NCI-H524 (cell line): ENCODE results near the gene RGMB.
A peak's percentile ranks its signal among the peaks of the same experiment; 100 is the strongest.

Source experiments
- DNase-seq, 2 experiments: peaks; one replicate each; lab custom pipeline; 2025; lab: John Stamatoyannopoulos, UW

The RGMB gene

DNA sequence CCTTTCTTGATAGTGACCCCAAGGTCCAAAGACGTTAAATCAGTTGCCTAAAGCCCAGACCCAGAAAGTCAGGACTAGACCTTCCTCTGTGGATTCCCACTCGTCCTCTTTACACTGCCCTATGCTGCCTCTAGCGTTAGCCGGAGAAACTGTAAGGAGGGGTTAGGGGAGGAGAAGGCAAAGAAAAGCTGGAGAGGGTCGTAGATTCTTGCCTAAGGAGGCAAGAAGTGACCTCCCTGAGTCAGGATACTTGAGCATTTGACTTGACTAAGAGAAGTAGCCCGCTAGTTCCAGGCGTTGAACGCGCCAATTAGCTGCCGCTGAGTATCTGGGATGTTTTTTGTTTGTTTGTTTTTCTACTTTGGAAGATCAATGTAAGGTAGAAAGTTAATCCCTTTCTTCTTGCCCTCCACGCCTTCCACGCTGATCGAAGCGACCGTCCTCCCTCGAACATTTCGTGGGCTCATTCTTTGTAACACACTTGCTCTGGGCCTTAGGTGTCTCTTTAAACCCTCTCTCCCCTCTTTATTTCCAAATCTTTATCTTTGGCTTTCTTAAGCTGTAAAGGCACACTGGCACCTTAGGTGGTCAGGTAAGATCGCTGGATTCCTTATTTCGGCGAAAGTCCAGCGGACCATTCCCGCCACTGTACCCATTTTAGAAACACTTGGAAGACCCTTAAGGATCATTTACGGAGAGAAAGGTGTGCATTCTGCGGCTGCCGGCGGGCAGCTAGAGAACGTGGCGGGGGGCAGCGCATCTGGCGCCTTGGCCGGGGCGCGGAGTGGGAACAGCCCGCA lies 5.1 kb upstream of the RGMB start:
- peak; percentile 55 to 71 for DNase-seq

DNA sequence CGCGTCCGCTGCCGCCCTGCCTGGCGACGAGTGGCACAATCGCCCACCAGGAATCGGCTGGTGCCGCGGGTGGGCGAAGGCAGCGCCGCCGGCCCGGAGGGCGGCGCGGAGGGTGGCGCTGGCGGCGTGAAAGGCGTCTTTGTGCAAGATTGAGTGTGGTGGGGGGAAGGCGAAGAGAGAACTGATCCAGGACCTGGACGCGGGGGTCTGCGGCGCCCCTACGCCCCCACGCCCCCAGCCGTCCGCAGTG lies 4.6 kb upstream of the RGMB start:
- DNase-seq: peak in 1 of 2 experiments; percentile 52

DNA sequence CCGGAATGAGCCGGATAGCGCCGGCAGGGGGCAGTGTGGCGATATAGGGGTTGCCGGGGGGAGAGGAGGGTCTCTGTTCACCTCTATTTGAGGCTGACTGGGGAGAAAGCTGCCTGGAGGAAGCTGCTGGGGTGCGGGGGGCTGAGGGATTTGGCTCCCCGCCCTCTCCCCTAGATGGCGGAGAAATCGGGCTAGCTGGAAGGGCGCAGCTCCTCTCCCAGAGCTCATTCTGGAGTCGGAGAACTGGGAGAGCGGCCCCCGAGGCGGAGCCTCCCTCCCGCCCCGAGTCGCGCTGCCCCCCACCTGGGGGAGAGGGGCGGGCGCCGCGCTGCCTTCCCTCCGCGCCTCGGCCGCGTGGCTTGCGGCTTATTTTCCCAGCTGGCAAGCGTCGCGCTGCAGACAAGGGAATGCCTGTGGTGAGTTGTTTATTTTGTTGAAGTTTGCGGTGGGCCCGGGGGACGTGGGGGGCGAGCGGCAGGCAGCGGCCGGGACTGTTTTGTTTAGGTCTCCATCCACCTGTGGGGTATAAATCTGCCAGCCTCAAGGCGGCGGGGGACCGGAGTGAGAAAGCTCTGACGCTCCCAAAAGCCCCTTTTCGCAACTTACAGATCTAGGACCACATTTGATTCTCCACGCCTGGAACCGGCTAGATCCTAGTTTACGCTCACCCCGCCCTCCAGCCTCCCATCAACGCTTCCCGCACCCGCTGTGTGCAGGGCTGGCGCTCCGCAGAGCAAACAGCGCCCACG lies 4.1 kb upstream of the RGMB start:
- DNase-seq: peak; percentile 53 to 59

DNA sequence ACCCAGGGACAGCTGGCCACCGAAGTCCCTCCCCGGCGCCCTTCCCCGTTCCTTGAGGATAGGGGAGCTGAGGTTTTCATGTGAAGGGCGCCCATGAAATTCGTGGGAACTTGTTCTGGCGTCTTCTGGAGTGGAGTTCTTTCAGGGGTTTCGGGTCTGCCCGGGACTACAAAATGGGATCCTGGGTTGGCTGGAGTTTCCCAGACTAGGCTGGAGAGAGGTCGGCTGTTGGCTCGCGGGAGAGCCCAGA lies 3.6 kb upstream of the RGMB start:
- DNase-seq: peak; percentile 53 to 59

DNA sequence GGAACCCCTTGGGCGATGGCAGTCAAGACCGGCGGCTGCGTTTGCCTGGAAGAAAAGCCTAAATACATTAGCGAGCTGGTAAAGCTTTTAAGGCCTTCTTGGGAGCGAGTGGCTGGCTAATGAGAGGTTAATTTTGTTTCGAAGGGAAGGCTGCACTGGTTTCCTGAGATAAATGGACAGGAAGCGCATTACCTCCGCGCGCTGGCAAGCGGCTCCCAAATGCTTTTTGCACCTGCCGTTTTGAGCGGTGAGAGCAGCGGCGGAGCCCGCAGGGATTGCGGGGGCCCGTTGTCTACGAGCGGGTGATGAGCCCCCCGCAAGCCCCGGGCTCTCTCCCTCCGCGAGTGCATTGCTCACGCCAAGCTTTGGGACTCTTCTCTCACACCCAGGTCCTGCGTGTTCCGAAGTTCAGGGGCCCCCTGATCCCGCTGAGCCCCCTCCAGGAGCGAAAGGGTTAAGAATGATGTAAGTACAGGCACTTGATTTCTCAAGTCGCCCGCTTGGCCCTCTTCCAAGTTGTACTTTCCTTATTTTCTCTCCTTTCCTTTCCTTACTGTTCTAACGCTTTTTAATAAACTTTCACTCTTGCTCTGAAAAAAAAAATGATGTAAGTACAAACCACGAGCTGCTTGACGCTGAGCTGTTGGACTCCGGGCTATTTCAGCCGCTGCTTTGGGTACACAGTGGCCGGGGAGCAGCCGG lies 3.1 kb upstream of the RGMB start:
- DNase-seq: peak; percentile 40 to 58

DNA sequence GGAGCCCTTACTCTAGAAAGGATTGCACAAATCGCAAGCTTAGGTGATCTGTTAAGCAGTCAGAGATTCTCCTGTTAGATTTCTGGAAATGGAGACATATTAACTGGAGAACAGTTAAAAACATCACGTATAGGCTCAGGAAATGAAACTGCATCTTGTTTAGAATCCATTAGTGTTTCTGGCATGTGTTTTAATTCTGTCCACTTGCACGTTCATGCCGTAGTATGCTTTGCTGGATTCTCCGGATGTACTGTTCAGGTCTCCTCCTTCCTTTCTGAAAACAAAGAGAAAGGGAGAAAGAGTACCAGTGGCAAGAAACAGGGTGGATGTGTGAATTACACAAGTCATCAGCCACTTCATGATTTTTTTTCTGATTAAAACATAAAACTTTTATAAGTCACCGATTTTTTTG lies 2.5 kb upstream of the RGMB start:
- DNase-seq: peak in 1 of 2 experiments; percentile 50

DNA sequence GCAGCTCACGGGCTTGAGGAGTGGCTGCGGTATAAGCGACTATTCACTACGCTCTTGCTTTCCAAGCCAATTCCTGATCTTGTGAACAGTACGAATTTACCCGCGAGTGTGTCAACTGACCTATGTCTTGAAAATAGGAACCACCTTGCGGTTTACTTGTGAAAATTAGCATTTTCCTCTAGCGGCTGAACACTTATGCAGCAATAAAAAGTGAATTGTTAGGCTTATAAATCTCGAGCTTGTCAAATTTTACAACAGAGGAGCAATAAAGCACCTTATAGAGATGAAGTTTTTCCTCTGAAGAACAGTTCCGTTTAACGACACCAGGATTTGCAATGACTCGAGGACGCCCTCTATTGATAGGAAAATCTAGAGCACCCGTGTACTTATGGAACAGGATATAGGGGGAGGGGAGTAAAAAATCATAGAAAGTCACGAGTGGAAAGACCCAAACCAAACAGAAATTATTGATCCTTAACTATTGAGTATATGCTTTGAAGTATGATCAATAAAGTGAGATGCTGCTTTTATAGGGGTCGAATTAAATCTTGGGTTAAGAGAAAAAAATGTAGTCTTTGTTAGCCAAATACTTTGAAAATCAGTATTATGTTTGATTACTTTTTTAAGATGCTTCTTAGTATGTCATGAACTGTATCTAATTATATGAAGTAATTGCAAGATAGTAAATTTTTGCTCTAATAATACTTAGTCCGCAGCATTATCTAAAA lies 1.9 kb upstream of the RGMB start:
- DNase-seq: peak; percentile 80 to 86

DNA sequence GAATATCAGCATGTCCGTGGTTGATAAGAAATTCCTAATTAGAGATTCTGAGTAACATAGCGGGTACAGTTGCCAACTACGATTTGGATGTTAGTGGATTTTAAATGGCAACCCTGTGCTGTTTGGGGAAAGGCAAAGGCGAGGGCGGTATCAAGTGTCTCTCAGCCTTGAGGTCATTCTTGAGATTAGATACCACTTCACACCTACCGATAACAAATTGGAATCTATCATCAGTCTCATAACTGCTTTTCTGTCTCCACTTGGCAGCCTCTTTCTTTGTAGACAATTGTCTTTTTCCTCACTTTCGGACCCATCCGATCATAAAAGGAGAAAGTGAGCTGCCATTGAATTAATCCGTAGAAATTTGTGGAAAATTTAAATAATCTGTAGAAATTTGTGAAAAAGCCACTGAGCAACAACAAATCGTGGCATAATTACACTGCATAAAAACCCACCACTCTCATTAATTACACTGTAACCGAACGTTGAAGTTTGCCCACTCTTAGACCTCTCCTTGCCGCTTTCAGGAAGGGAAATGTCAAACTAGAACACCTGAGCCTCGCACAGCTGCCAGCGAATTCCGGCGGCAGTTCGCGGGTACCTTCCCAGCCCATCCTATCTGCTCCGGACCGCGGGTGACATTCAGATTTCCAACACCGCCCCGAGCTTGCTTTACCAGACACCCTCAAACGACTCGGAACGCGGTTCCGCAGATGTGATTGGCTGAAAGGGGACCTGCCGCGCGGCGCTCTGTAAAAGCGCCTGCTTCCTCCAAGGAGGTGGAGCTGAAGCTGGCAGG lies 849 bp upstream of the RGMB start:
- peak; percentile 82 to 87 for DNase-seq

DNA sequence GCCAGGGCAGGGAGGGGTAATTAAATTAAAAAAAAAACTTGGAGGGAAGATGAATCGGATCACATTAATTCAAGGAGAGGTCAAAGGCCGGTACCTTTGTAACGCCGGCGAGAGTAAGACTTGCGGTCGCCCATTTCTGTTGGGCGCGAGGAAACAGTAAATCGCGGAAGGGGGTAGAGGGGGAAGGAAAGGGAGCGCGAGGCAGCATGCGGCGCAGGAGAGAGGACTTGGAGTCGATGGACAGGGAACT lies 324 bp upstream of the RGMB start:
- DNase-seq: no peak

DNA sequence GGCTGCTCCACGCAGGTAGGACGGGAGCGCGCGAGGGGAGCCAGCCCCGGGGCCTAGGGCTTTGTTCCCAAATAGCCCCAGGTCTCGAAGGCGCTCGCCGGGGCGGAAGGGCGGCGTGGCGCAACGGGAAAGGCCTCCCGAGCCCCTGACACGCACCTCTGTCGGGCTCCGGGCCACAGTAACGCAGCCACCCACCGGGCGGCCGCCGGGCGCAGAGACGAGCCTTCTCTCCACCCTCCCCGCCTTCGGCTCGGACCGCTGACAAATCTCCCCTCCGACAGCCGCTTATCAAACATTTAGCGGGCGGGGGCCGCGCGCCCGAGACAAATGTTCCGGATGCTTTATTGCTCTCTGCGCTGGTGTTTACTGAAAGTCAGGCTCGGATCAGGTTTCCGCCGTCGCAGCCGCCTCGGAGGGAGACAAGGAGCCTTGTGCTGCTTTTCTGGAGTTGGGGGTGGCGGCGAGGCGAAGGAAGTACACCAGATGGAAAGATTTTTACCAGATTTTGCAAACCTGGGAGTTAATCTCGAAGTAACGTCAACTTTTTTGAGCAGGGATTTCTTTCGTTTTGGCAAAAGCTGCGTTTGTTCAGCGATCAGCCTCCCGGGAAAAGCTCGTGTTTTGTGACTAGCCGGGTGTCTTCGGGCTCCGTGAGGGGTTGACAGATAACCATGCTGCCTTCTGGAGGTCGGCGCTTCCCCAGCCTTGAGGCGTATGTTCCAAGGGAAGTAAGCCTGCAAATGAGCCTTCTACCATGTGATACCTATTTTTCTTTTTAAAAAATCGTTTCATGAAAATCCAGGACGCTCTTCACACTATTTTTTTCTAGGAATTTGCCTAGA lies 950 bp downstream of the RGMB start:
- peak; percentile 46 to 80 for DNase-seq

DNA sequence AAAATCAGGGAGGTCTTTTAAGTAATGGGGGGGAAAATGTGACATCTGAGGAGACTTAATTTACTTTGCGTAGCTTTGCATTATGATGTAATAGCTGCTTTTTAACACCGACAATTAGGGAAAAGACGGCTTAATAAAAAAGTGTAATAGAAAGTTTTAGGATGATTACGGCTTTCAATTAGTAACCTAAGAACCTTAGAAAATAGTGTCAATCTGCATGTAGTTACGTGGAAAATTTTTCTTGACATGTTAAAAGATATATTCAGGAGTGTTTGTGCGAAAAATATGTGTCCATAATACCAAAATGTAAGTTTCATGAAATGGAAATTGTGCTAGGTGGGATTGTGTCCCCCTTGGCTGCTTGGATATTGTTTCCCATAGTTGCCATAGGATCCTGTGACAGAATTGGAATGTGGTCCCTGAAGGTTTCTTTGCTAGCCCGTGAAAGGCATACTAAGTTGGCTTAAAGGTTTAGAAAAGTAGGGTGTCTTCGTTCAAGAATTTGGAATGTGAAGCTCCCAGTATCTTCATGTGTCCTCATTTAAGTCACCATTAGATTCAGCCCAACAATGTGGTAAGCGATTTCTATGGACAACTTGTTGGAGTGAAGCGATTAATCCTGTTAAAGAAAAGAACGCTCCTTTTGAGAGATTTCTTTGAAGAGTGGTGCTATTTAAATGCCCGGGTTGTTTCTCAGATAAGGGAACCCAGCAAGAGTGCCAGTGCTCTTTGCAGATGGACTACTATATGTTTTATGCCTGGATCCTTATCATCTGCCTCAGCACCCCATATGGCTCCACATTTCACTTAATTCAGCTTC lies 2.0 kb downstream of the RGMB start:
- peak in 1 of 2 experiments; percentile 14 for DNase-seq

DNA sequence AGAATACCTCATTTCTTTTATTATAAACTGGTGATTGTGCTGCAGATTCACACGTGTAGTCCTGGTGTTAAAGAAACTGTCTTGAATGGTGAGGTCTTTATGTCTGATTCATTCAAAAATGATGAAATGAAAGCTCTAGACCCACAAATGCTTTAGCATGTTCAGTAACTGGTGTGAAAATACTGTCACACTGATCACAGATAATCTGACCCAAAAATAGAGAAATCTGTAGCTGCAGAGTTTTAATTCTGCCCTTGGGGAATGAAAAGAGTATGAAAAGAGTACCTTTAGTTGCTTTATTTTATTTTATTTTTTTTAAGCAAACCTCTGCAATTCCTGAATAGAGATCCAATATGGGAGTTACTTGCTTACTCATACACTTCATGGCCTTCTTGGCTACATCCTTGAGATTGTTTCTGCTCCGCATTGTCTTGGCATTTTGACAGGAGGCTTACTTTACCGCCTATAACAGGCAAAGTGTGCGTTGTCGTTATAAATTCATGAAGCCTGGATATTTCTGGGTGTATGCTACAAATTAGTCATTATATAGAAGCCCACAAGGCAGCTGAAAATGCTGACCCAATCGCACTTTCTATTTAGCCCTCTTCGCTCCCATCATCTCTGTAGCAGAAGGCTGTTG lies 2.7 kb downstream of the RGMB start:
- DNase-seq: no peak

DNA sequence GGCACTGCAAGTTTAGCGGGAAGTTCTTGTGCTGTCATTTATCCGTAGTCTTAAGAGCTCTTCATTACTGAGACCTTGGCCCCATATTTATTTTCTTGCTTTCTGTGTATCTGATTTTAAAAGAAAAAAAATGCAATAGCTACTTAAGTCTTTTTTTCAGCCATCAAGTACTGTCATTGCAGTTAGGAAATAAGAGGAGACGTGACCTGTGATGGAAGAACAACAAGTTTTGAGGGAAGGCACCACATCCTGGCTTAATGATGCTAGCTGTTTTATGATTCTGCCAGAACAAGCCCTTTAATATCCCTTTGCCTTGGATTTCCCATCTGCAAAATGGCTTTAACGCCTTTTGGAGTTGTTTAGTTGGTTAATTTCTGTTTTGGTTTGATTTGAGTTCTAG lies 3.8 kb downstream of the RGMB start:
- DNase-seq: no peak

DNA sequence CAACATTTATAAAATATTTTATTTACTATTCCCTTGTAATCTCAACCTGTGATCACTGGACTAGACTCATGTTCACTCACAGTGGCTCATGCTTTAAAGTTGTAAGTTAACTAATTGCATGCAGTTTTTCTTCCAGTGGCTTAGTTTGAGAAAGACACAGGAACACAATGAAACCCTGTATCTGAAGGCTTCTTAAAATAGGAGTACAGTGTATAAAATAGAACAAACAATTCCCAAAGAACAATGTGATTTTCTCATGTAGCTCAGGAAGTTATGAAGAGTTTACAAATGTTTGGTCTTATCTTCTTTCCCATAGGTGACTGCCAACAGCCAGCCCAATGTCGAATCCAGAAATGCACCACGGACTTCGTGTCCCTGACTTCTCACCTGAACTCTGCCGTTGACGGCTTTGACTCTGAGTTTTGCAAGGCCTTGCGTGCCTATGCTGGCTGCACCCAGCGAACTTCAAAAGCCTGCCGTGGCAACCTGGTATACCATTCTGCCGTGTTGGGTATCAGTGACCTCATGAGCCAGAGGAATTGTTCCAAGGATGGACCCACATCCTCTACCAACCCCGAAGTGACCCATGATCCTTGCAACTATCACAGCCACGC lies 5.9 kb downstream of the RGMB start:
- no peak for DNase-seq

DNA sequence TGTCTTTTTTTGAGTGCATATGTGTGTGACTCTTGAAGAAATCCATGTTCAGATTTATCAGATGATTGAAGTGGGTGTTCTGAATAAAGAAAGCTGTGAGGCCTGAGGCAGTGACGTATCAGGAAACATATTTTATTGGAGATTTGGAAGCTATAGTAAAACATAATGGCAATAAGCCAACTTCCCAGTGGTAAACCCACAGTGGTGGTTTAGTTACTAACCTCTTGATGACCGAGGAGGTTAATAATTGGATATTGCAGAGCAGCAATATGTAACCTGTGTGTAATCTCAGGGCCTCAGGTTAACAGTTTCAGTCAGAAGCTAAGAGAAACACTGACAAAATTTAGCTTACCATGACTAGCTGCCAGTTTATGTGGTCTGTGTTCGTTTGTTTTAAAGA lies 6.9 kb downstream of the RGMB start:
- DNase-seq: no peak

DNA sequence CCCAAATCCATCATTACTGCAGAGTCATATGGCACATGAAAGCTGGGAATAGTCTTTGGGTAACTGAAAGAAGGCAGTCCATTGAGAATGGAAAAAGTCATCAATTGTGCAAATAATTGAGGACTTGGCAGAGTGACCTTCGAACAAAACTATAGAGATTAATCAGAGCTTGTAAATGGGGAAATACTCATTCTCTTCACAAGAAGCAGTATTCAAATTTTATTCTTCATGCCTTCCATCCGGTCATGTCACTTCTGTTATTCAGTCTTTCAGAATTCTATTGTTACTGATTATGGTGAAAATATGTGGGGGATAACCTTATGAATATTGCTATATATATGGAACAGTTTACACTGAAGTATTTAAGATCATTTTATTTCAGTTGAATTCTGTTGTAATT lies 8.1 kb downstream of the RGMB start:
- DNase-seq: no peak

DNA sequence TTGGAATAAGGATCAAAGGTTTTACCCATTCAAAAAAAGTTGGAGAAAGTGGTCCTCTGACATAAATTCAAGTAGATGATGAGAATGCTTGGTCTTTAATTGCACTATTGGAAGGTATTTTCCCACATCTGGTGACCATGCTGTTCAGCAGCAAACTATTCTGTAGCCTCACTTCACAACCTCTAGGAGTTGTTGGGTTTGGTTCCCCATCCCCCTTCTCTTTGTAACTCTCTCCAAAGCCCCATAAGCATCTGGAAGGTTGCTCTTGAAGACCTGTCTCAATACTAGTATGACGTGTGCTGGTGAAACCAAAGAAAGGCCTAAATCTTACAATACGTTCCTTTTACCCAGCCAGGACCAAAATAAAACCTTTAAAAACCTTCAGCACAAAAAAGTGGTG lies 8.5 kb downstream of the RGMB start:
- DNase-seq: no peak

DNA sequence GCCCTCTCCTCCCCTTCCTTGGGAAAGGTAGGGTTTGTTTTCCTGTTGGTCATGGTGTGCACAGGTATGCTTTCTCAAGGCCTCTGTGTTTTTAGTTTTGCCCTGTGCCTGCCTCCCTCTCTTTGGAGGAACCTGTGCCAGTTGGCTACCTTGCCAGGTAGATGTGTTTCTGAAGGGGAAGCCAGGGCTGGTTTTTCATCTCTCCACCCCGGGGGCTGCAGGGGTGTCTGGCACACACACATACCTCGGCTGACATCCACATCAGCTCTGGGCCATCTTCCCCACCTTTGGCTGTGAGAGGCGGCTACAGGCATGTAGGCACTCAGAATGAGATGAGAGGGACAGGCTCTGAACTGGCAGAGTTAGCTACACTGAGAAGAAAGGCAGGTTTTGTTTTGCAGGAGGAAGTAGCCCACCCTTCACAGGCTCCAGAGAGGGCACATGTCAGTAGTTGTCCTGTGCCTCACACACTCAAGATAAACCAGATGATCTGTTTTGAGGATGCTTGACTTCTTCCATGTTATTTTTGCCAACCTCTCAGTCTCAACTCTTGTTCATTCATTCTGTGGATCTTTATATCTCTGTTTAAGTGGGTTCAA lies 9.7 kb downstream of the RGMB start:
- DNase-seq: no peak

DNA sequence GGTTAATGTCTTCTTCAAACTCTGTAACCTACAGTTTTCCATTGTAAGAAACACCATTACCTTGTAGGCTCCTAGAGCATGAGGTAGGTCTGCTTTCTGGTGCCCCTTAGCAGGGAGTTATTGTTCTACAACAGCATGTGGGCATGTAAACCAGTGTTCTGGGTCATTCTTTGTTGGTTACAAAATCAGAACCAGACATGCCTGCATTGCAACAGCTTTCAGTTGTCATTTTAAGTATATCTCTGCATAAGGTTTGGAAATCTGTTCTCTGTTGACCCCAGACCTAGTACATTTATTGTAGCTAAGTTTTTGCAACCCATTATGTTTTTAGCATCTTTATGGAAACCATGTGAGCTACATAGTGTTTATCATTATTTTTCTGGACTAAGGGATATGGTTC lies 10.9 kb downstream of the RGMB start:
- no peak for DNase-seq
